BE2C (cell line): ENCODE data around the gene TBXAS1.

ENCODE experiments used
- DNase-seq: peaks from one replicate; pipeline ENCODE4 v3.0.0-alpha.2; 2020
- H3K27me3 ChIP-seq: fragments of 250-450 bp; sonication (Bioruptor Pico); 2 replicates; pipeline ENCODE4 v1.5.1; 2020; ENCODE audit warnings: mild to moderate bottlenecking
- H3K36me3 ChIP-seq: fragments of 250-450 bp; sonication (Bioruptor Pico); 2 replicates; pipeline ENCODE4 v1.5.1; 2020; ENCODE audit warnings: mild to moderate bottlenecking
- H3K4me1 ChIP-seq: fragments of 250-450 bp; sonication (Bioruptor Pico); 2 replicates; pipeline ENCODE4 v1.5.1; 2020
- H3K4me3 ChIP-seq: 2 replicates; pipeline ENCODE4 v1.5.1; 2011; ENCODE audit warnings: low read depth, low read length
- H3K9me3 ChIP-seq: fragments of 250-450 bp; sonication (Bioruptor Pico); 2 replicates; pipeline ENCODE4 v1.5.1; 2020
- CTCF ChIP-seq: IDR thresholded peaks from 2 replicates; pipeline ENCODE4 v1.5.1; 2012; ENCODE audit warnings: mild to moderate bottlenecking, low read depth, low read length

The TBXAS1 gene

GRCh38 chr7:140049339-140050024 is 220.4 kb downstream of the TBXAS1 start:
- Histone ChIP-seq H3K4me1 (no peaks in the 10 kb centered on the region), H3K9me3 (no peaks in the 10 kb centered on the region), H3K4me3 (no peak overlapping the region), H3K27me3 (no peaks in the 10 kb centered on the region), H3K36me3 (no peaks in the 10 kb centered on the region)
- no peak for TF ChIP-seq CTCF
- DNase-seq, result no peak

GRCh38 chr7:140050100-140050499 is 221.0 kb downstream of the TBXAS1 start:
- no peak for TF ChIP-seq CTCF
- H3K36me3 ChIP-seq, result no peaks in the 10 kb centered on the region
- no peaks in the 10 kb centered on the region for H3K9me3 ChIP-seq
- H3K27me3 ChIP-seq, result no peaks in the 10 kb centered on the region
- no peaks in the 10 kb centered on the region for H3K4me1 ChIP-seq
- H3K4me3 ChIP-seq, result no peak overlapping the region
- DNase-seq, result no peak

- no peaks in the 10 kb centered on the region for H3K27me3 ChIP-seq
- H3K9me3 ChIP-seq, result no peaks in the 10 kb centered on the region
- no peak for DNase-seq
- no peaks in the 10 kb centered on the region for H3K36me3 ChIP-seq
- no peak for TF ChIP-seq CTCF
- no peak overlapping the region for H3K4me3 ChIP-seq
- H3K4me1 ChIP-seq, result no peaks in the 10 kb centered on the region; the same call in 1 of the 2 replicates
These were observed 222.8 kb downstream of the TBXAS1 start for GRCh38 chr7:140051820-140052219.

- Histone ChIP-seq H3K9me3 (no peaks in the 10 kb centered on the region), H3K4me1 (peaks cover 3% of the 10 kb centered on the region; the same call in 1 of the 2 replicates), H3K4me3 (no peak overlapping the region), H3K36me3 (no peaks in the 10 kb centered on the region), H3K27me3 (no peaks in the 10 kb centered on the region)
- no peak for TF ChIP-seq CTCF
- no peak for DNase-seq
These were observed 224.9 kb downstream of the TBXAS1 start for GRCh38 chr7:140053812-140054539.

GRCh38 chr7:140054751-140055150 is 225.7 kb downstream of the TBXAS1 start:
- Histone ChIP-seq H3K4me3 (no peak overlapping the region), H3K36me3 (no peaks in the 10 kb centered on the region), H3K4me1 (peaks cover 9% of the 10 kb centered on the region), H3K27me3 (no peaks in the 10 kb centered on the region), H3K9me3 (no peaks in the 10 kb centered on the region)
- DNase-seq, result no peak
- TF ChIP-seq CTCF, result no peak

- Histone ChIP-seq H3K4me1 (peaks cover 14% of the 10 kb centered on the region), H3K9me3 (no peaks in the 10 kb centered on the region), H3K36me3 (no peaks in the 10 kb centered on the region), H3K27me3 (no peaks in the 10 kb centered on the region), H3K4me3 (no peak overlapping the region)
- no peak for DNase-seq
- no peak for TF ChIP-seq CTCF
These were observed 226.8 kb downstream of the TBXAS1 start for GRCh38 chr7:140055833-140056232.
